HG03460 (cell line): ENCODE measurements around the gene WDR72.
"Not testable (repeated sequence)": the region's sequence is repeated elsewhere in the genome, so short reads cannot be mapped to it uniquely, and the experiment has no call there.

ENCODE experiments used
- ATAC-seq: cut with Tn5 transposase; IDR thresholded peaks from one replicate; pipeline ENCODE4 v1.9.1; 2021; ENCODE audit not compliant: unreplicated experiment

The WDR72 gene

GRCh38 chr15:53759411-53759931 lies at the start of gene WDR72:
Gene WDR72 (minus strand): TSS chr15:53759663. CDS start chr15:53733149, 26,514 bp downstream.
- no peak for ATAC-seq

DNA sequence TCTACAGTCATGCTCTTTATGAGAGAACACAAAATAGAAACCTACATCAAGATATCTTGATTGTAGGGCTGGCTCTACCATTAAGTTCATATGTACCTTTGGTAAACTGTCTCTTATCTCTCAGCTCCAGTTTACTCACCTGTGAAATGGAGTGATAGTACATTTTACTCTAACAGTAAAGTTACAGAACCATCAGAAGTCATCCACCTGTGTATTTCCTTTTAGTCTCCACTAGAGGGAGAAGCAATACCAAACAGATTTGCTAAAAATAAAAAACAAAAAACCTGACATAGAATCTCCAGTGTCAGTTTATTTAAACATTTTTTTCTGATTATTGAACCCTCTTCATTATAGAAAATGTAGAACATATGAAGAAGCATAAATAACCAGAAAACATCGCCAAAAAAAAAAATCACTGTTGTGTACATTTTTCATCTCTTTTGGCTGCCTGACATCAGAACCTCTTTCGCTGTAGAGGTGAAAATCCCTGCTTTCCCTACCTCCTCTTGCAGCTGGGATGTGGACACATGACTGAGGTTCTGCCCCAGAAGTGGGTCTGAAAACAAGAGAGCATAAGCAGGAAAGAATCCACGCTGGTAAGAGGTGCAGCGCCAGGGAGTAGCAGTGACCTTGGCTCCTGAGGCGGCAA lies 48.7 kb upstream of the WDR72 start:
- ATAC-seq: no peak

GRCh38 chr15:53807501-53807900 lies 48.0 kb upstream of the WDR72 start:
- ATAC-seq: no peak

GRCh38 chr15:53802672-53803071 lies 43.2 kb upstream of the WDR72 start:
- ATAC-seq: no peak

GRCh38 chr15:53791581-53791980 lies 32.1 kb upstream of the WDR72 start:
- ATAC-seq: no peak

DNA sequence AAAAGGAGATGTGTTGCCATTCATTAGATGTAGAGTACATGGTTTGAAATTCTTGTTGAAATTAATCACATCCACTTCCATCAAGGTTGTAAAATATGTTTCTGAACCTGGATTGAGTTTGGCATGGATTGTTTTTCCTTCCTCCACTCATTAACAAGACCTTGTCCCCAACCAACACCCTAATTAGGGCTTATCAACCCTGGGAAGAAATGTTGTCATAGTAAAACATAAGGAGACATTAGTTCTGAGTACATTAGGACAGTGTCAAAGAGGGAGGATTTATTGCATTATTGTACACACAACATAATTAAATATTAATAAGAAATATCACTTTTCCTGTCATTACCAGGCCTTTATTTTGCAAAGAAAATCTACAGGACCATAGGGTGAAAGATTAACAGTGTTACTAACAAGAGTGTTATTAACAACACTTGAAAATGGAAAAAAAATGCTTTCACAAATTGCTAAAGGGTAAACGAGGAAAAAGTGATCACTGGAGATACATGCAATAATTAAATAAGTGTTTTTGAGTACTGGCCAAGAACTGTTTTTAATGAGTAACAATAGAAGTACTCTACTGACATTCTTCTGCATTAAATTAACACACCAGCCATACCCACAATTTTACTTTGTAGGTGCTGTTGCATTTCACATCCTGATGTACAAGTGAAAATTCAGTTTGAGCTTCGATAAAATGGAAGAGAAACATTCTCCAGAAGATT lies 30.4 kb upstream of the WDR72 start:
- ATAC-seq: no peak

- no peak for ATAC-seq
Observed at GRCh38 chr15:53786401-53786800, 26.9 kb upstream of the WDR72 start.

DNA sequence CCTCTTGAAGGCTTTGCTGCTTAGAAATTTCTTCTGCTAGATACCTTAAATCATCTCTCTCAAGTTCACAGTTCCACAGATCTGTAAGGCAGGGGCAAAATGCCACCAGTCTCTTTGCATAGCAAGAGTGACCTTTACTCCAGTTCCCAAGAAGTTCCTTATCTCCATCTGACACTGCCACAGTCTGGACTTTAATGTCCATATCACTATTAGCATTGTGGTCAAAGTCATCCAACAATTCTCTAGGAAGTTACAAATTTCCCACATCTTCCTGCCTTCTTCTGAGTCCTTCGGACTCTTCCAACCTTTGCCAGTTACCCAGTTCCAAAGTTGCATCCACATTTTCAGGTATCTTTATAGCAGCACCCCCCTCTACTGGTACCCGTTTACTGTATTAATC lies 25.8 kb upstream of the WDR72 start:
- ATAC-seq: not testable (repeated sequence)

DNA sequence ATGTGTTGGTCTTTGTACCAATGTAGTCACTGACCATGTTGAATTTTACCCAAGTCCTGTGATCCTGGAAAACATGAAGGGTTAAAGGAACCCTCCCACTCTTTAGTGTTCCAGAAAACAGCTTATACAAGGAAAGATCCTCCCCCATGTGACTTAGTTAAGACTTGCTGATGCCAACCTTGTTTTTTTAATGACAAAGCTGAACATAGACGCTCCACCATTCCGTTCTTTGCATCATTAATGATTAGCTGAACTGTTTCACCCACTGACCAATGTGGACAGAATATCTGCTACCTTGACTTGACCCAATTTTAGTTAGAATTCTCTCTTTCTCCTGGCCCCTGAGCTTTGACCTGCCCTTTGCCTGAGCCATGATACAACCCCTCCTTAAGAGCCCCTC lies 3.5 kb upstream of the WDR72 start:
- no peak for ATAC-seq

DNA sequence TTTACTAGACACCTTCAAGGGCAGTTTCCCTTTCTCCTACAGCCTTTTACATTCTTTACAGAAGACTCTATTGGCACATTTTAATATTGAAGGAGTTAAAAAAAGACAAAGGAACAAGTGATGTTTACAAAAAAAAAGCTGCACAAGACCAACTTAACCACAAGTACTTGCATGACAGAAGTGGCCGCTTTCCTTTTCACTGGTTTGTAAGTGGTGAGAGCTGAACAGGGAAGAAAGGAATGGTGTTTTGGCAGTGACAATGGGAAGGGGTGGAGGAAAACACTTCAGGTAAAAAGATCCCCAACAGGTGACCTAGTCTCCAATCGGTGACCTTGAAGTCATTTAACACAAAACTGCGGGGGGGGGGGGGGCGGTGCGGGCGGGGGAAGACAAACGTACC lies 1.1 kb downstream of the WDR72 start:
- ATAC-seq: no peak

DNA sequence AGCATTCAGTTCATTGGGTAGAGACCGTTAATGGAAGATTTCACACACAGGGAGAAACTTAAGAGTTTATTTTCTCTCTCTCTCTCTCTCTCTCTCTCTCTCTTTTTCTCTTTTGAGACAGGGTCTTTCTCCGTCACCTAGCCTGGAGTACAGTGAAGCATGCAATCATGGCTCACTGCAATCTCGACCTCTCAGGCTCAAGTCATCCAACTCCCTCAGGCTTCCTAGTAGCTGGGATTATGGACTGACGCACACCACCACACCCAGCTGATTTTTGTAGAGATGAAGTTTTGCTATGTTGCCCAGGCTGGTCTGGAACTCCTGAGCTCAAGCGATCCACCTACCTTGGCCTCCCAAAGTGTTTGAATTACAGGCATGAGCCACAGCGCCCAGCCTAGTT lies 1.6 kb downstream of the WDR72 start:
- ATAC-seq: no peak

DNA sequence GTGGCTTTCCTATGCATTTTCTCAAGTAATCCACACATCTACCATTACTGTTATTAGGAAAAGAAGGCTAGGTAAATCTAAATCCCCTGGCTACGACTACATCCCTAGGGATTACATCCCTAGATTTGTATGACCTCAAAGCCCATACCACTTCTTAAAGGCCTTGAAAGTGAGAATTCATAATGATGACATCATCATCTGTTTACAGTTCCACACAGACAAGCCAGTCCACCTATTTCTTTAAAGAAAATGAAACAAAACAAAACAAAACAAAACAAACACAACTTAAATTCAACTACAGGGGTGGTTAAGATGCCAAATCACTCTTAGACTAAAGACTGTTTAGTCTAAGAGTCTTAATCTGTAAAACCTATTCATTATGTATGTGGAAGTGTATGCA lies 5.7 kb downstream of the WDR72 start:
- ATAC-seq: no peak

- ATAC-seq: no peak
Observed at GRCh38 chr15:53752406-53752805, 7.1 kb downstream of the WDR72 start.

DNA sequence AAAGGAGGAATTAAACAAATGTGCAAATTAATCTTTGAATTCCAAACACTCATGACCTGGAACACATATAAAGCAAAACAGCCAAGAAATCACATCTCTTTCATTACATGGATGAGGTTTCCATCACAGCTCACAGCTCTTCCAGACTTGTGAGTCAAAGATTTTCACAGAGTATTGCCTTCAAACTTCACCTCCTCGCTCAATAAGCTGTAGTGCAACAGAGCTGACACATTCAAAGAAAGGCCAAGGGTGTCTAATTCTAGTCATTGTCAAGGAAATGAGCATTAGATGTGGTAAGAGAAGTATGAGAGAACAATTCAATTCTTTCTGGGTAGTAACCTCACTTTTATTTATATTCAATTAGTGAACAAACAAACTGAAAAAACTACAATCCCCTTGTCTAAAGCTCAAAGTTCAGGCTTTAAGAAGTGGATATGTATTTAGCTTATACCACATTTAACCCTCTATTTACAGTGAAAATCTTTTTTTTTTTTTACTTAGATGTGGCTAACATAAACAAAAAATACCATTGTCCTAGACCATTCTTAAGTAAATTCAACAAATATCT lies 11.9 kb downstream of the WDR72 start:
- ATAC-seq: no peak

DNA sequence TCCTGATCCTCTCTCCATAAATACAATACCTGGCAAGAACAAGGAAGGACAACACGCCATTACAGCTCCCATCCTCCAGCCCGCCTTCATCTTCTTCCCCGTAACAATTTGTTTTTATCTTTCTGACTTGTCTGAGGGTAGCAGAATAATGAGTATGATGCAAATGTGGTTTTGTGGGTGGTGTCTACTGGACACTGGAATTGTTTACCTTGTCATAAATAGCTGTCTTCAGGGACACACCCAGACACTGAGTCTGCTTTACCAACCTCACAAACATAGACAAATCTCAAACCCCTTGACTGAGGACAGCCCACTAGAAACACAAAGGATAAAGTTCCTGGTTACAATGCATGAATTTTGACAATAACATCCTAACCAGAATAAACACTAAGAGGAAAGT lies 13.4 kb downstream of the WDR72 start:
- no peak for ATAC-seq

- no peak for ATAC-seq
Observed at GRCh38 chr15:53739651-53740050, 19.8 kb downstream of the WDR72 start.

- ATAC-seq: no peak
Observed at GRCh38 chr15:53739187-53739586, 20.3 kb downstream of the WDR72 start.

DNA sequence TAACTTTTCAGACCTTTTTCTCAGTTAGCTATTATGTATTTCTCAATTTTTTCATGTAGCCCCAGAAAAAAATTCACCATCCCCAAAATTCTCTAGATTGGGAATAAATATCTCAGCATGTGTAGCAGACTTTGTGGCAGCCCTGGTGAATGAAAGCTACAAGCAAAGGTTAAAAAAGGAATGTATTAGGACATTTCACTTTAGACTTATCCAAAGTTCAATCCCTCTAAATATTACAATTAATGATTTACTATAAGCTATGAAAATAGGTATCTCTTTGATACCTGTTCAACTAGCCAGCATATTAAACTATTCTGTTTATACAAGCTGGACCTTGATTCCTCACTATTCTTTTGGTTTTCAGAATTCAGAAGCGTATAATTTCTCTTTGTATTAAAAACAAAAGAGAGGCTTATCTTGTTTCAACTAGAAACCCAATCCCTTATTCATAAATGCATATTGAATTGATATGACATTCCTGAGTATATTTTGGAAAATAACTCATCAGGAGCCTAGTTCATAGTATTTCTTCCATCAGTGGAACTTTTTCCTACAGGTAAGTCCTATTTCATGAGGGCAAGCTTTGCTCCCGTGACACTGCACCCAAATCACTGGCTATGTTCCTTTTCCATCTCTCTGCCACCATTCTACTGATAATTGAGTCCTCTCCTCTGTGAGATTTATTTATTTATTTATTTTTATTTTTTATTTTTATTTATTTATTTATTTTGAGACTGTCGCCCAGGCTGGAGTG lies 38.0 kb downstream of the WDR72 start:
- no peak for ATAC-seq

DNA sequence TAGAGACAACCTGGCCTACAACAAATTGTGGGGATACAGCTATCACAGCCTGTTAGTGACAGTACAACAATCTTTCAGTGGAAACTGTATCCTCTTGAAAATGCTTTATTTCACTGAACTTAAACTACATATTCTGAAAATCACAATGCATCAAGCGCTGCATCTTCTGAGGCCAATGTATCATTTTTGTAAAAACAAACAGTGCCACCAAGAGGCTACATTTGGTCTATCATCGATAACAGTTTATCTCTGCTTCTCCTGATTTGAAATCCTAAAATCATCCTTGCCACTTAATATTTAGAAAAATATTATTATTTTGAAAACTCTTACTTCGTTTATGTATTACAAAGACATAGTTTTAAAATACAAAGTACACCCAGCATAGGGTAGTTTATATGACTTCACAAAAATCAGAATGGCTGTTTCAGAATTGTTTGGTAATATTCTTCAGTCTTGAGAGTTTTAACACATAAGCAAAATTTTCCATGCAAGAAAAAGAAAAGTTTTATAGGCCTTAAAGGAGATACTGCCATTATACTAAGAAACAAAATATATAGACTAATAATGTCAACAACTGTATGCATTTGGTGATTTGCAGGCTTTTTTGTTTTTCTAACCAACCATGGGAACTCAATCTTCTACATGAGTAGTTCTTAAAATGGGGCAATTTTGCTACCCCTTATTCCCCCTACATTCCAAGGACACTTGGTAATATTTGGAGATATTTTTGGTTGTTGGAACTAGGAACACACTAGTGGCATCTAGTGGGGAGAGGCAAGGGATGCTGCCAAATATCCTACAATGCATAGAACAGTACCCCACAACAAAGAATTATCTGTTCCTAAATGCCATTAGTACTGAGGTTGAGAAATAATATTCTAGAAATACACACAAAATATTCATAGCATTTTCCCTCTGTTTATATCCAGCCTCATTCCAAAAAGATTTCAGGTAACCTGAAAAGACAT lies 42.3 kb downstream of the WDR72 start:
- no peak for ATAC-seq

- ATAC-seq: no peak
Observed at GRCh38 chr15:53713218-53713617, 46.2 kb downstream of the WDR72 start.
